ENCODE data around the gene RXFP4.

RXFP4 gene

DNA sequence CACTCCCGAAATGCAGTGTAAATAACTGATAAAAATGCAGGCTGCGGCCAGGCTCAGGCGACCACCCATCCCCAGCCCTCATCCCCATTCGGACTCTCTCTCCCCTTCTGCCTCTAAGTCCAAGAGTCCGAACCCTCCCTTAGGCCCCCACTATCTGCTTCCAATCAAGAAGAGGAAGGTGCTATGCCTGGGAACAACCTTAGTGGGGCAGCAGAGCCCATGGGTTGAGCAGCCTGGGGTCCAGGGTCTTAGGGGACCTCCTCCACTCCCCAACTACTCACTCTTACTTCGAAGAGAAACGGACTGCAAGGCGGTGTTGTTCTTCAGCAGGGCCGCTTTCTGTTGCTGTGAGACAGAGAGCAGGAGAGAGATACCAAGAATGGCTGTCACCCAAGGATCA, 24.7 kb downstream of the RXFP4 start:
- Histone ChIP-seq H3K36me3 (ENCODE audit: control insufficient read depth, insufficient read depth, low read length) (peaks cover 66% of the 10 kb centered on the region), H3K4me3 (replicated peaks; ENCODE audit: low read depth, low read length) (no peak overlapping the region), H3K27me3 (replicated peaks; ENCODE audit: control insufficient read depth, insufficient read depth, low read length) (no peaks in the 10 kb centered on the region)
- no peak for DNase-seq (ENCODE audit: extremely low read depth, insufficient read length)
- TF ChIP-seq, protein P1, sequence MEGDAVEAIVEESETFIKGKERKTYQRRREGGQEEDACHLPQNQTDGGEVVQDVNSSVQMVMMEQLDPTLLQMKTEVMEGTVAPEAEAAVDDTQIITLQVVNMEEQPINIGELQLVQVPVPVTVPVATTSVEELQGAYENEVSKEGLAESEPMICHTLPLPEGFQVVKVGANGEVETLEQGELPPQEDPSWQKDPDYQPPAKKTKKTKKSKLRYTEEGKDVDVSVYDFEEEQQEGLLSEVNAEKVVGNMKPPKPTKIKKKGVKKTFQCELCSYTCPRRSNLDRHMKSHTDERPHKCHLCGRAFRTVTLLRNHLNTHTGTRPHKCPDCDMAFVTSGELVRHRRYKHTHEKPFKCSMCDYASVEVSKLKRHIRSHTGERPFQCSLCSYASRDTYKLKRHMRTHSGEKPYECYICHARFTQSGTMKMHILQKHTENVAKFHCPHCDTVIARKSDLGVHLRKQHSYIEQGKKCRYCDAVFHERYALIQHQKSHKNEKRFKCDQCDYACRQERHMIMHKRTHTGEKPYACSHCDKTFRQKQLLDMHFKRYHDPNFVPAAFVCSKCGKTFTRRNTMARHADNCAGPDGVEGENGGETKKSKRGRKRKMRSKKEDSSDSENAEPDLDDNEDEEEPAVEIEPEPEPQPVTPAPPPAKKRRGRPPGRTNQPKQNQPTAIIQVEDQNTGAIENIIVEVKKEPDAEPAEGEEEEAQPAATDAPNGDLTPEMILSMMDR (IDR thresholded peaks at IDR 0.05; ENCODE audit: insufficient read depth, low read length, poor library complexity, severe bottlenecking) = peak; percentile 14

DNA sequence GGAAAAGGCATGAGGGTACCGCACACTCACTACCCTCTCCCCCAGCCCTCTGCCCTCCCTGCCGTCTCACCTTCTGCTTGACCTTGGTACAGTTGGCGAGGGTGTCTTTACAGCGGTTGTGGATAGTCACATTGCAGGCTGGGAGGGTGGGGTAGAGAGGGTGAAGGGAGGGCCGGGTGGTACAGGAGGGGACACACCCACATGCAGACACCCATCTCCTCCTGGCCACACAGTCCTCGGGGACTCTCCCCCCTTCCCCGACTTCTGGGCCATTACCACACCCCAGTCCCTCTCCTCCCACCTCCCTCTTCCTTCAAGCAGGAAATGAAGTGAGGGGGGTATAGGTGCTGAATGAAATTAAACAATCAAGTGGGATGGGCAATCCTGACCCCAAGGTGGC, 25.3 kb downstream of the RXFP4 start:
- no peak for DNase-seq (ENCODE audit: extremely low read depth, insufficient read length)
- Histone ChIP-seq H3K4me3 (replicated peaks; ENCODE audit: low read depth, low read length) (no peak overlapping the region), H3K36me3 (ENCODE audit: control insufficient read depth, insufficient read depth, low read length) (peaks cover 62% of the 10 kb centered on the region), H3K27me3 (replicated peaks; ENCODE audit: control insufficient read depth, insufficient read depth, low read length) (no peaks in the 10 kb centered on the region)
- TF ChIP-seq, protein P1 (IDR thresholded peaks at IDR 0.05; ENCODE audit: insufficient read depth, low read length, poor library complexity, severe bottlenecking) = no peak

DNA sequence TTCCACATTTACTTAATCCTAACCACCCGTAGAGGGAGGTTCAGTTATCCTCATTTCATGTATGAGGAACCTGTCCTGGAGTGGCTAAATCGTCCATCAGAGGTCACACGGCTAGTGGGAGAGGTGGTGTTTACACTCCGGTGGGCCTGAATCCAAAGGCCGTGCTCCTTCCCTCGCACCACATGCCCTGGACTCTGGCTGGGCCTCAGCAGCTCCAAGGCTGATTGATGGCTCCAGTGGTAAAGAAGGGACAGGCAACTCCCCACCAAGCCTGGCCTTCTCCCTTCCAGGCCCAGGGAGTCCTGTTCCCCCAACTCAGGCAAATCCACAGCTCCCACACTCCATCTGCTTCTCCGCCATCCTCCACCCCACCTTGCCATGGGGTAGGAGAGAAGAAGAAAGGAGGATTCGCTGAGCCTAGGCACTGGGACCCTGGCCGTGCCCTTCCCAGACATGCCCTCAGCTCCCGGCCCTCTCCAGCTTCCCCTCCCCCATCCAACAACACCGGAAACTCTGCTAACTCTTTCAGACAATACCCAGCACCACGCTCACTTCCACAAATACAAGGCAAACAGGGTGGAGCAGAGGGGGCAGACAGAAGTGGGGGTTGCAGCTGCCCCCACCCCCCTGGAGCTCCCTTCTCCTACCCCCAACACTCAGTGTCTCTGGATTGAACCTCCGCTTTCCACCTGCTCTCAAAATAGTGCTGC, 26.1 kb downstream of the RXFP4 start:
- Histone ChIP-seq H3K36me3 (ENCODE audit: control insufficient read depth, insufficient read depth, low read length) (peaks cover 57% of the 10 kb centered on the region), H3K4me3 (replicated peaks; ENCODE audit: low read depth, low read length) (no peak overlapping the region), H3K27me3 (replicated peaks; ENCODE audit: control insufficient read depth, insufficient read depth, low read length) (no peaks in the 10 kb centered on the region)
- DNase-seq (ENCODE audit: extremely low read depth, insufficient read length) = no peak
- TF ChIP-seq, protein P1 (IDR thresholded peaks at IDR 0.05; ENCODE audit: insufficient read depth, low read length, poor library complexity, severe bottlenecking) = no peak

DNA sequence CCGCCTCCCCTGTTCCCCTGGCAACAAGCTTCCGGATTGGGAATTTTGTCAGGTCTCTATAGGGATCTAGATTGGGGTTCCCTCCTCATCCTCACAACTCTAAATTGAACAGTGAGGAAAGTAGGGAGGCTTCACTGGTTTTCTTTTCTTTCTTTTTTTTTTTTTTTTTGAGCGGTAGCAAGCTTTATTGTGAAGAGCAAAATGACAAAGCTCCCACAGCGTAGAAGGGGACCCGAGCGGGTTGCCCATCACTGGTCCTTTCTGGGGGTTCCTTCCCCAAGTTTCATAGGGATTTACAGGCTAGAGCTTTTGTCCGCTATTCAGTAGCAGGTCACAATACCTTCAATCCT, 26.6 kb downstream of the RXFP4 start:
- DNase-seq (ENCODE audit: extremely low read depth, insufficient read length) = no peak
- Histone ChIP-seq H3K36me3 (ENCODE audit: control insufficient read depth, insufficient read depth, low read length) (peaks cover 53% of the 10 kb centered on the region), H3K27me3 (replicated peaks; ENCODE audit: control insufficient read depth, insufficient read depth, low read length) (no peaks in the 10 kb centered on the region), H3K4me3 (replicated peaks; ENCODE audit: low read depth, low read length) (no peak overlapping the region)
- TF ChIP-seq, protein P1 (IDR thresholded peaks at IDR 0.05; ENCODE audit: insufficient read depth, low read length, poor library complexity, severe bottlenecking) = no peak

DNA sequence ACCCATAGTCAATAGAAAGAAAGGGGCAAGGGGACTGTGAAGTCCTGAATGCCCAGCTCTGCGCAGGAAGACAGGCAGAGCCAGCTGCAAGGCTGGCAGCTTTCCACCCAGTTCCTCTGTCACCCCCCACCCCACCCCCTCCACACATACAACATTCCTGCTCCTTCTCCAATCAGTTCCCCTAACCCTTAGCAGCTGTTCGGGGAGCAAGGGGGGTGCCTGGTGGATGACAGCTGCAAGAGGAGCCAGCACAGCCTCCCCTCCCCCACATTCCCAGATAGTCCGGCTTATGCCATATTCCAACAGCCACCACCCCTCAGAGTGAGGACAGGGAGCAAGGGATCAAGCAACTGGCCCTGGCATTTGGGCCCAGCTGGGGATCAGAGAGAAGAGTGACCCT, 27.2 kb downstream of the RXFP4 start:
- no peaks in the 10 kb centered on the region for H3K27me3 ChIP-seq (replicated peaks; ENCODE audit: control insufficient read depth, insufficient read depth, low read length)
- TF ChIP-seq, protein P1 (IDR thresholded peaks at IDR 0.05; ENCODE audit: insufficient read depth, low read length, poor library complexity, severe bottlenecking) = no peak
- H3K36me3 ChIP-seq (ENCODE audit: control insufficient read depth, insufficient read depth, low read length) = peaks cover 55% of the 10 kb centered on the region
- no peak for DNase-seq (ENCODE audit: extremely low read depth, insufficient read length)
- no peak overlapping the region for H3K4me3 ChIP-seq (replicated peaks; ENCODE audit: low read depth, low read length)

DNA sequence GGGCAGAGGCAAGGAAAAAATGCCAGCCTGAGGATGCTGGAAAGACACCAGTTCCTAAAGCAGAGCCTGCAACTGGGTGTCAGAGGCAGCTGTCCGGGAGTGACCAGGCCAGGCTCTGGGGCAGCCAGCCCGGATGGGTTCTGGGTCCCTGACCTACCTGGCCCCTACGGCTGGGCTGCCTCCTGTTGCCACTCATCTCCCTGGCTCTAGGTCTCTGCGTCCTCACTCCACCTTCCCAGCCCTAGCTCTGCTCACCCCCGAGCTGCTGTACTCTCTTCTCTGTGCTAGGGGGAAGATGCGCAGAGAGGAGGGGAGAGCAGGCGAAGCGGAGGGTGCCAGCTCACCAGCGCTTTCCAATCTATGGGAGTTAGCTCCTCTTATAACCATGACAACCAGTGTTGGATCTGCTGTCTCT, 27.9 kb downstream of the RXFP4 start:
- TF ChIP-seq, protein P1 (IDR thresholded peaks at IDR 0.05; ENCODE audit: insufficient read depth, low read length, poor library complexity, severe bottlenecking) = no peak
- Histone ChIP-seq H3K4me3 (replicated peaks; ENCODE audit: low read depth, low read length) (no peak overlapping the region), H3K27me3 (replicated peaks; ENCODE audit: control insufficient read depth, insufficient read depth, low read length) (no peaks in the 10 kb centered on the region), H3K36me3 (ENCODE audit: control insufficient read depth, insufficient read depth, low read length) (peaks cover 53% of the 10 kb centered on the region)
- no peak for DNase-seq (ENCODE audit: extremely low read depth, insufficient read length)
